HCT116 (cell line): ENCODE data around the gene CCDC187. TPM values are rescaled to one million over a fixed set of nuclear protein-coding genes. Genes with fewer than 3 reads are reported as not detected.

Source experiments
- ATAC-seq: fragments of 200-7000 bp; cut with Tn5 transposase; 2 replicates; pipeline ENCODE4 v1.9.1; 2020; ENCODE audit warnings: mild to moderate bottlenecking, moderate library complexity
- BruUV-seq: library from RNA; stranded (reverse); fragments of 400-500 nt; replicated peaks from 2 replicates; lab custom pipeline; 2021; lab: Mats Ljungman, UMichigan
- CTCF ChIA-PET: fragments of 300-600 bp; sonication (Branson Sonifier 250); formaldehyde crosslinking; loops from one replicate; lab custom pipeline; 2021; ENCODE audit warnings: antibody characterized with exemption; lab: Charles Lee
- POLR2A ChIA-PET: fragments of 300-600, 350-600 bp; sonication (Branson Sonifier 250); formaldehyde crosslinking; loops from one replicate; lab custom pipeline; 2021; ENCODE audit warnings: antibody characterized with exemption; lab: Charles Lee
- RAD21 ChIA-PET, 2 experiments: fragments of 300-600 bp; sonication (Branson Sonifier 250); formaldehyde crosslinking; loops; one replicate each; lab custom pipeline; 2023; ENCODE audit warnings: low total read pairs in 2 of 2; ENCODE audit not compliant: uncharacterized antibody in 2 of 2, unreplicated experiment in 2 of 2, low non-redundant PET in 1 of 2; lab: Charles Lee
- DNase-seq: peaks from one replicate; pipeline ENCODE4 v3.0.0-alpha.2; 2010; ENCODE audit warnings: low read depth, low spot score
- H2AFZ ChIP-seq: fragments of 200-600 bp; shearing (Covaris generic), sonication (generic); 2 replicates; pipeline ENCODE4 v1.6.1; 2017; ENCODE audit warnings: low read depth, mixed run types, mixed read lengths, antibody characterized with exemption, low read length; ENCODE audit not compliant: poor library complexity, severe bottlenecking
- H3K27ac ChIP-seq: 2 replicates; pipeline ENCODE4 v1.5.1; 2012; ENCODE audit warnings: low read depth, low read length
- H3K27me3 ChIP-seq: fragments of 200-600 bp; sonication (generic); 2 replicates; pipeline ENCODE4 v1.6.1; 2016; ENCODE audit warnings: mixed run types, low read length, mixed read lengths; ENCODE audit not compliant: insufficient read depth
- H3K36me3 ChIP-seq, 2 experiments: fragments of 200-500 bp in 1 of 2; fragments of 200-600 bp in 1 of 2; sonication (Bioruptor generic) in 1 of 2; sonication (generic) in 1 of 2; 2 replicates each; pipeline versions ENCODE4 v1.5.1 to v1.6.1; 2014 to 2016; ENCODE audit warnings: low read length in 2 of 2, inconsistent platforms in 1 of 2, mixed read lengths in 1 of 2, mixed run types in 1 of 2; ENCODE audit not compliant: insufficient read depth in 2 of 2, control insufficient read depth in 1 of 2
- H3K4me1 ChIP-seq, 2 experiments: fragments of 200-600 bp in 1 of 2; sonication (generic) in 1 of 2; 2 replicates each; pipeline versions ENCODE4 v1.5.1 to v1.6.1; 2012 to 2017; ENCODE audit warnings: low read length in 2 of 2, inconsistent platforms in 1 of 2, mild to moderate bottlenecking in 1 of 2, mixed read lengths in 1 of 2, mixed run types in 1 of 2, moderate library complexity in 1 of 2; ENCODE audit not compliant: insufficient read depth in 2 of 2, control insufficient read depth in 1 of 2
- H3K4me2 ChIP-seq: fragments of 200-600 bp; sonication (generic); 2 replicates; pipeline ENCODE4 v1.6.1; 2017; ENCODE audit warnings: mixed run types, low read length, mixed read lengths
- H3K4me3 ChIP-seq, 2 experiments: fragments of 200-600 bp in 1 of 2; sonication (generic) in 1 of 2; replicated peaks in 1 of 2; 2 replicates each; pipeline ENCODE4 v1.5.1; 2011 to 2016; ENCODE audit warnings: low read length in 2 of 2, control low read depth in 1 of 2, low read depth in 1 of 2, mild to moderate bottlenecking in 1 of 2, mixed read lengths in 1 of 2, mixed run types in 1 of 2
- H3K79me2 ChIP-seq: fragments of 200-600 bp; sonication (generic); 2 replicates; pipeline ENCODE4 v1.6.1; 2017; ENCODE audit warnings: mild to moderate bottlenecking, mixed run types, low read length, moderate library complexity, mixed read lengths; ENCODE audit not compliant: insufficient read depth
- H3K9ac ChIP-seq: fragments of 200-600 bp; sonication (generic); 2 replicates; pipeline ENCODE4 v1.6.1; 2016; ENCODE audit warnings: low read length, mixed read lengths
- H3K9me2 ChIP-seq: fragments of 200-600 bp; sonication (generic), shearing (Covaris generic); 2 replicates; pipeline ENCODE4 v1.6.1; 2017; ENCODE audit warnings: mixed run types, mild to moderate bottlenecking, moderate library complexity; ENCODE audit not compliant: insufficient read depth
- H3K9me3 ChIP-seq, 2 experiments: fragments of 200-500 bp in 1 of 2; fragments of 200-600 bp in 1 of 2; sonication (Bioruptor generic) in 1 of 2; sonication (generic) in 1 of 2; 2 replicates each; pipeline ENCODE4 v1.6.1; 2014 to 2017; ENCODE audit warnings: low read length in 2 of 2, mixed read lengths in 2 of 2, inconsistent platforms in 1 of 2, low read depth in 1 of 2, mild to moderate bottlenecking in 1 of 2, mixed run types in 1 of 2, moderate library complexity in 1 of 2; ENCODE audit not compliant: control insufficient read depth in 1 of 2, insufficient read depth in 1 of 2
- H4K20me1 ChIP-seq: fragments of 200-600 bp; sonication (generic), shearing (Covaris generic); 2 replicates; pipeline ENCODE4 v1.6.1; 2017; ENCODE audit warnings: mixed run types, mild to moderate bottlenecking, moderate library complexity; ENCODE audit not compliant: insufficient read depth
- CTCF ChIP-seq, 3 experiments: fragments of 200-600 bp in 1 of 3; sonication (generic) in 1 of 3; IDR thresholded peaks in 2 of 3; conservative IDR thresholded peaks in 1 of 3; 2 replicates each; pipeline ENCODE4 v1.5.1; 2012 to 2017; ENCODE audit warnings: low read depth in 2 of 3, low read length in 2 of 3, antibody characterized with exemption in 1 of 3, borderline replicate concordance in 1 of 3, control low read depth in 1 of 3, mild to moderate bottlenecking in 1 of 3, mixed read lengths in 1 of 3, mixed run types in 1 of 3, moderate library complexity in 1 of 3; ENCODE audit not compliant: insufficient read depth in 1 of 3
- FOSL1 ChIP-seq: IDR thresholded peaks from 2 replicates; pipeline ENCODE4 v1.6.1; 2012; ENCODE audit warnings: low read depth
- ZNF274 ChIP-seq: fragments of 200-500 bp; sonication (Bioruptor generic); IDR thresholded peaks from 2 replicates; pipeline ENCODE4 v1.6.1; 2014; ENCODE audit warnings: mild to moderate bottlenecking, low read depth, low read length, inconsistent platforms
- intact Hi-C: fragments of 100-400 bp; cut with micrococcal nuclease; formaldehyde crosslinking; loops from 2 replicates; pipeline ENCODE4 v1.10.0; 2022
- total RNA-seq: library from RNA; stranded (reverse); gene quantifications from one replicate; pipeline ENCODE4 v1.2.1, GENCODE V29; 2021; ENCODE audit not compliant: unreplicated experiment

Gene CCDC187
- total RNA-seq, 1 experiment from 2014 or later, result 4.6 TPM

- no TSS peak for BruUV-seq
- H3K27me3 ChIP-seq, result no peaks in the 10 kb centered on the region
- H2AFZ ChIP-seq, result no peak overlapping the region
- H3K4me2 ChIP-seq, result no peak overlapping the region
- CTCF ChIA-PET, result interaction anchor here (1.0 to 1.4 kb wide), 2 partner anchors 26 to 112 kb away, joined by 4 read pairs; no protein-coding TSS in a partner anchor
- RAD21 ChIA-PET, result no interaction called here
- POLR2A ChIA-PET, result interaction anchor here (1.1 kb wide), 1 partner anchor 15 kb away, joined by 3 read pairs; no protein-coding TSS in a partner anchor
- no peak overlapping the region for H3K4me3 ChIP-seq
- ATAC-seq, result no peak
- TF ChIP-seq ZNF274, result no peak
- no peak for TF ChIP-seq FOSL1
- TF ChIP-seq CTCF (IDR thresholded peaks at IDR 0.05 in 2 of 3, conservative IDR thresholded peaks at IDR 0.05 in 1 of 3; ENCODE audit: borderline replicate concordance in 1 of 3, insufficient read depth in 1 of 3, low read depth in 2 of 3, low read length in 2 of 3), result no peak
- no peaks in the 10 kb centered on the region for H3K36me3 ChIP-seq
- no peaks in the 10 kb centered on the region for H3K9me3 ChIP-seq
- intact Hi-C loops, result loop anchor here (2.0 to 10.0 kb wide), 3 partner anchors 150 to 680 kb away; partner anchors contain the start of gene UBAC1
- H3K4me1 ChIP-seq, result peaks cover 6 to 9% of the 10 kb centered on the region in 2 experiments; a peak in 3 of 4 replicates
- no peak overlapping the region; the same call in 1 of the 2 replicates for H3K27ac ChIP-seq
- no peak for DNase-seq
- no peaks in the 10 kb centered on the region for H3K9me2 ChIP-seq
- H3K9ac ChIP-seq, result no peak overlapping the region
- H4K20me1 ChIP-seq, result no peaks in the 10 kb centered on the region
- no peaks in the 10 kb centered on the region for H3K79me2 ChIP-seq
These were observed 21.5 kb downstream of the CCDC187 start for GRCh38 chr9:136282272-136282861.
